GM12865 (cell line): ENCODE data around the gene OAT.

Experiments
- DNase-seq: peaks from one replicate; pipeline ENCODE4 v3.0.0; 2010; ENCODE audit warnings: low read depth
- H3K4me3 ChIP-seq: 2 replicates; pipeline ENCODE4 v1.5.1; 2011; ENCODE audit warnings: mild to moderate bottlenecking, low read depth, low read length, control low read depth
- TF ChIP-seq, protein P1 (sequence below): IDR thresholded peaks from 2 replicates; pipeline ENCODE4 v1.5.1; 2011; ENCODE audit warnings: low read length, control low read depth, low read depth, inconsistent platforms; ENCODE audit not compliant: insufficient read depth; ENCODE audit errors: missing control alignments

The OAT gene

DNA sequence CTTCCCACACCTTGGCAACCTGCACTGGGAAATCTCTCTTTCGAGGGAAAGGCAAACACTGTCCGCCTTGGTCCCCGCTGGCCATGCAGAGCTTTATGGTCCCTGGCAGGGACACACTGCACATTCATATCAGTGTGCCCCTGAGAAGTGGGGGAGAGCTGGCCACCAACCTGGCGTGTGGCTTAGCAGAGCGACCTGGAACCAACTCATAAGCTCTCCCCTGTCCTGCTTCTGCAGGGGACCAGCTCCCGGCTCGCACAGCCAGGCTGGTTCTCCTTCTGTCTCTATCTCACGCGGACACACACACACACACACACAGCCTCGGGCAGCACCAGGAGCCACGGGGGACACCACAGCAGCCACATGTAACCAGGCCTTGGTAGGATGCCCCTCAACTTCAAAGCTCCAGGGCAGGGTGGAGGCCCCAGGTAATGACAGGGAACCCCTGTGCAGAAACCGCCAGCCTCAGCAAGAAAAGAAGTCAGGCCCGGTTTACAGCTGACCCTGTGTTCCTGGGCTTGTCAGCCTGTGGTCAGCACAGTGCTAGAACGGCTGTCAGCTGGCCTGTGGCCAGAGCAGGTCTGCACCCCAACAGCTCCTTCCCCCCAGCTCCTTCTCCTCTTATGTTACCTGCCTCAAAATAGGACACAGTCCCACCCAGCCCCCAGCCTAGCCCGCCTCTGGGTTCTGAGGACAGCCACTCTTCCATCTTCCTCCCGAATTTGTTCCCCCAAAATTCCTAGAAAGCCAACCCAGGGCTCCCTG is 69.3 kb downstream of the OAT start:
- no peak overlapping the region for H3K4me3 ChIP-seq
- DNase-seq = no peak
- TF ChIP-seq, protein P1, sequence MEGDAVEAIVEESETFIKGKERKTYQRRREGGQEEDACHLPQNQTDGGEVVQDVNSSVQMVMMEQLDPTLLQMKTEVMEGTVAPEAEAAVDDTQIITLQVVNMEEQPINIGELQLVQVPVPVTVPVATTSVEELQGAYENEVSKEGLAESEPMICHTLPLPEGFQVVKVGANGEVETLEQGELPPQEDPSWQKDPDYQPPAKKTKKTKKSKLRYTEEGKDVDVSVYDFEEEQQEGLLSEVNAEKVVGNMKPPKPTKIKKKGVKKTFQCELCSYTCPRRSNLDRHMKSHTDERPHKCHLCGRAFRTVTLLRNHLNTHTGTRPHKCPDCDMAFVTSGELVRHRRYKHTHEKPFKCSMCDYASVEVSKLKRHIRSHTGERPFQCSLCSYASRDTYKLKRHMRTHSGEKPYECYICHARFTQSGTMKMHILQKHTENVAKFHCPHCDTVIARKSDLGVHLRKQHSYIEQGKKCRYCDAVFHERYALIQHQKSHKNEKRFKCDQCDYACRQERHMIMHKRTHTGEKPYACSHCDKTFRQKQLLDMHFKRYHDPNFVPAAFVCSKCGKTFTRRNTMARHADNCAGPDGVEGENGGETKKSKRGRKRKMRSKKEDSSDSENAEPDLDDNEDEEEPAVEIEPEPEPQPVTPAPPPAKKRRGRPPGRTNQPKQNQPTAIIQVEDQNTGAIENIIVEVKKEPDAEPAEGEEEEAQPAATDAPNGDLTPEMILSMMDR = no peak

DNA sequence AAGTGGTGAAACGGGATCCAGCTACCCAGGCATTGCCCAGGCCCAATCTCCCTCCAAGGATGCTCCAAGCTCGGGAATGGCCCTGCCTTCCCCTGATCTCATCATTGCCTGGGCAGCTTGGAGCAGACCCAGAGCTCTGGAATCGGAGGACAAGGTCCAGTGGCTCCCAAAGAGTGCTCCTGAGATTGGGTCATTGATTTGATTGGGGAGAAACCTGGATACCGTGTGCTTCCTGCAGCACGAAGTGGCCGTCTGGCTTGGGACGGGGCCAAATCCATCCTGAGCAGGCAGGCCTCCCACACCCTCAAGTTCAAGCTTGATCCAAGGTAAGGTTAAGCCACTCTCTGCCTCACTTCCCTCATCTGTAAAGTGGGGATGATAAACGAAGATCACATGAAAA is 69.9 kb downstream of the OAT start:
- DNase-seq = no peak
- H3K4me3 ChIP-seq = no peak overlapping the region
- TF ChIP-seq, protein P1 = no peak

DNA sequence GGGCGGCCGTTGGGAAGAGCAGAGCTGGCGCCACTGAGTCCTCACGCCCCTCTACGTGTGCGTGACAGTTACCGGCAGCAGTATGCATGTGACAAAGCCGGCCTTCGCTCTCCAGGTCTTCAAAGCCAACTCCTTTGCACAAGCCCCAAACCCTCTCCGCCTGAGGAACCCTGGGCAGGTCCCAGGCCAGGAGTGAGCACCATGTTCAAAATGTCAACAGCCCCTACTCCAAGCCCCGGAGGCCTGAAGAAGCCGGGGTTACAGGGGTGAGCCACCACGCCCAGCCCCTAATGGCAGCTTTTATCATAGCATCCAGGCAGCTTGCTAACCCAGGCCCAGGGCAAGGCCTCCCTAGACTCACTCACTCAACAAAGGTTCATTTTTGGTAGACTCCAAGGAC is 70.8 kb downstream of the OAT start:
- no peak overlapping the region for H3K4me3 ChIP-seq
- no peak for DNase-seq
- TF ChIP-seq, protein P1 = no peak
